Epidermal melanocyte (primary cell): ENCODE results near the gene USP54.
"Not testable (repeated sequence)": the region's sequence is repeated elsewhere in the genome, so short reads cannot be mapped to it uniquely, and the experiment has no call there.

Experiments used
- DNase-seq: peaks from one replicate; pipeline ENCODE4 v3.0.0; 2011; ENCODE audit warnings: low spot score; ENCODE audit not compliant: insufficient read length

USP54 gene

GRCh38 chr10:73590881-73591799, at the start of gene USP54:
TSS of gene USP54 (minus strand) at chr10:73591342. CDS start at chr10:73575658, 15,684 bp downstream.
- DNase-seq = peak; percentile 89

GRCh38 chr10:73639286-73639685, 48.1 kb upstream of the USP54 start:
- no peak for DNase-seq

DNA sequence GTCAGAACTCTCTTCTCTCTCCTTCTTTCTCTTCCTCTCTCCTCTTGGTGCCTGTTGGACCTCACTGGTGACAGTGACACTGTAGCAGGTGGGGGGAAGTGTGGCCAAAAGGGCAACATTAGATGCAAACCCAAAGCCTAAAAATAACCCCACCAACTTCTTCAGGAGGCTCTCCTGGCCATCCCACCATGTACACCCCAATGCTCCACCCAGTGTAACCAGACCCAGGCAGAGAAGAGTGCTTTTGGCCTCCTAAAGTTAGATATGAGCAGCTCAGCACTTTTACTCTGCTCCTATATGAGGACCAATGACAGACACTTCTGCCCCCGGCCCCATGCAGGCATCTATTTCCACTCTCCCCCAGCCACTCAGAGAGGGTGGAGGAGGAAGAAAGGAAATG, 44.6 kb upstream of the USP54 start:
- no peak for DNase-seq

- no peak for DNase-seq
Observed at GRCh38 chr10:73634421-73634820, 43.3 kb upstream of the USP54 start.

GRCh38 chr10:73629165-73629564, 38.0 kb upstream of the USP54 start:
- no peak for DNase-seq

GRCh38 chr10:73628405-73628804, 37.3 kb upstream of the USP54 start:
- DNase-seq = no peak

- DNase-seq = no peak
Observed at GRCh38 chr10:73627300-73627699, 36.2 kb upstream of the USP54 start.

GRCh38 chr10:73625884-73626752, 35.0 kb upstream of the USP54 start:
- DNase-seq = peak; percentile 99

DNA sequence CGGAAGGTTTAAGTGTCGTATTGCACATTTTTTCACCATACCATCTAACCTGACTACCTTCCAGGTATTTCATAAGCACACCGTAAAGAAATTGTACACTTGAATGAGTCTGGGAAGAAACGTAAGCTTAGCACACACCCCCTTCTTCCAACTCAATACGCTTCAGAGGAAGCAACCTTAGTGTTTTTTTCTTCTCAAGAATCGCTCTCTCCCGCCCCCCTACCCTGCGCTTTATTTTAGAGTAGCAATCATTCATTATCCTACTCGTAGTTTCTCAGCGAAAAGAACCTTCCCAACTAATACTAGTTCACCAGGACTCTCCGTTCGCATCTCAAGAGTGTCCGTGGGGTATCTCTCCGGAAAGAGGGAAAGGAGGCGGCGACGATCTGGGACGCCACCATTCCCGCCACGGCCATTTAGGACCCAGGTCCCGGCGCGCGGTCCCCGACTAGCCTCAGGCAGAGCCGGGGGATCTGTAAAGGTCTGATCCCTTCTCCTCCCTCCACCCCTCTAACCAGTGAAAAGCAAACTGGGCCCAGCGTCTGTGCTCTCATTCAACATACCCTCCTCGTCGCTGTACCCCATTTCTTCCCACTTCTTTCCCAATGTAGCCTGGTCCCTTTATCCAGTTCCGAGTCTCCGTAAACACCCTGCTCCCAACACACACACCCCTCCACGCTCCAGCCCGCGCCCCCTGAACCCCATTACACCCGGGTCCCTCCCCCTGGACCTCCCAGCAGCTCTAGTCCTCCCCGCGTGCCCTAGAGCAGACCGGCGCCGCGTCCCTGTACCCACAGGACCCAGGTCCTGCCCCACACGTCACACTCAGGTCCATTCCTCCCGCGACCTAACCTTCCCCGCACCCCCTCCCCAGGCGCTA, 34.1 kb upstream of the USP54 start:
- DNase-seq = no peak

- DNase-seq = no peak
Observed at GRCh38 chr10:73623056-73623455, 31.9 kb upstream of the USP54 start.

- not testable (repeated sequence) for DNase-seq
Observed at GRCh38 chr10:73620974-73621373, 29.8 kb upstream of the USP54 start.

GRCh38 chr10:73617143-73617542, 26.0 kb upstream of the USP54 start:
- DNase-seq = not testable (repeated sequence)

- DNase-seq = no peak
Observed at GRCh38 chr10:73614720-73615119, 23.6 kb upstream of the USP54 start.

DNA sequence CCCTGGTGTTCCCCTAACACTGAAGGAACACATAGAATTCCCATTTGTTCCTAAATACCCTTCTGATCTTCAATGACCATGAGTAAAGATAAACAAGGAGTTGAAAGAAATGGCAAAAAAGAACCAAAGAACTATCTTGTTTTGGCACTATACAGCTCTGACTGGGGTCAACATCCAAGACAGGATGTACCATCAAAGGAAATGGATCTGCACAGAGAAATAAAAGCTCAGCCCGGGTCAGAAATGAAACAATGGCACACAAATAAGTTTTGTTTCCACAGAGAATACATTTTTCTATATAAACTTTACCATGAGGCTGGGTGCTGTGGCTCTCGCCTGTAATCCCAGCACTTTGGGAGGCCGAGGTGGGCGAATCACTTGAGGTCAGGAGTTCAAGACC, 18.0 kb upstream of the USP54 start:
- DNase-seq = no peak

- no peak for DNase-seq
Observed at GRCh38 chr10:73601486-73601921, 10.4 kb upstream of the USP54 start.

DNA sequence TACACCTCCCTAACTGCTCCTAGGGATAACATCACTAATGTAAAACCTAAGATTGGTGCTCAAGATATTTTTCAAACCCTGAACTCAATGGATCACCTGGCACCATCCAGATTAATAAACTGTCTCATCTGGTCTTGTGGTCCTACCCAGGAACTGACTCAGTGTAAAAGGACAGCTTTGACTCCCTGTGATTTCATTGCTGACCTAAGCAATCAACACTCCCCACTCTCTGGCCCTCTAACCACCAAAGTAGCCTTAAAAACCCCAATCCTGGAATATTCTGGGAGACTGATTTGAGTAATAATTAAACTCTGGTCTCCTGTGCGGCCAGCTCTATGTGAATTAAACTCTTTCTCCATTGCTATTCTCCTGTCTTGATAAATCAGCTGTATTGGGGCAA, 6.2 kb upstream of the USP54 start:
- no peak for DNase-seq

- DNase-seq = no peak
Observed at GRCh38 chr10:73593812-73594211, 2.7 kb upstream of the USP54 start.

DNA sequence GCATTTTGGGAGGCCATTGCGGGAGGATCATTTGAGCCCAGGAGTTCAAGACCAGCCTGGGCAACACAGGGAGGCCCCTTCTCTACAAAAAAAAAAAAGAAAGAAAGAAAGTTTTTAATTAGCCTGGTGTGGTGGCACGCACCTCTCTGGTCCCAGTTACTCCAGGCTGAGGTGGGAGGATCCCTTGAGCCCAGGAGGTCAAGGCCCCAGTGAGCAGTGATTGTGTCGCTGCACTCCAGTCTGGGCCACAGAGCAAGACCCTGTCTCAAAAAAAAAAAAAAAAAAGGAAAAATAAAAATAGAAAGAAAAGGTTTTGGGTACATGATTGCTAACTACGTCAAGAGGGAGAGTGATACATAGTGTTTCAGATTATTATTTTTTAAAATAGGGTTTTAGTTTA, 2.0 kb upstream of the USP54 start:
- DNase-seq = no peak

GRCh38 chr10:73591935-73592699, 975 bp upstream of the USP54 start:
- no peak for DNase-seq

- peak; percentile 41 for DNase-seq
Observed at GRCh38 chr10:73589563-73590126, 1.5 kb downstream of the USP54 start.
